Adrenal gland (tissue), 12 donors: ENCODE measurements around the gene CPXM2. TPM values are rescaled to one million over a fixed set of nuclear protein-coding genes. Genes with fewer than 3 reads are reported as not detected.

Source experiments
- DNase-seq, 7 donors: peaks; one replicate each; pipeline ENCODE4 v3.0.0-alpha.2; 2019 to 2020
- H3K27ac ChIP-seq, 5 donors: fragments of 200-600 bp; sonication (generic) in 4 of 5; 1 replicate in 3 of 5; 2 replicates in 2 of 5; pipeline versions ENCODE4 v1.5.1 to v1.8.0; 2016 to 2020; ENCODE audit warnings: mild to moderate bottlenecking in 1 of 5
- H3K27me3 ChIP-seq: fragments of 200-600 bp; 2 replicates; pipeline ENCODE4 v1.8.0; 2021
- H3K36me3 ChIP-seq, 2 donors: fragments of 200-600 bp; replicated peaks in 1 of 2; 1 replicate in 1 of 2; 2 replicates in 1 of 2; pipeline versions ENCODE4 v1.5.1 to v1.8.0; 2018 to 2022
- H3K4me1 ChIP-seq, 2 donors: fragments of 200-600 bp; replicated peaks in 1 of 2; 1 replicate in 1 of 2; 2 replicates in 1 of 2; pipeline versions ENCODE4 v1.5.1 to v1.8.0; 2018 to 2021
- H3K4me3 ChIP-seq, 4 donors: fragments of 200-600 bp; sonication (generic) in 3 of 4; one replicate each; pipeline ENCODE4 v1.5.1; 2016 to 2018
- H3K9me3 ChIP-seq, 3 donors: fragments of 200-600 bp; sonication (generic) in 1 of 3; replicated peaks in 1 of 3; 1 replicate in 2 of 3; 2 replicates in 1 of 3; pipeline versions ENCODE4 v1.5.1 to v1.8.0; 2016 to 2021
- POLR2A ChIP-seq, 2 donors: fragments of 450-650 bp; IDR thresholded peaks; one replicate each; pipeline ENCODE4 v1.6.1; 2017; ENCODE audit warnings: antibody characterized with exemption in 2 of 2, mild to moderate bottlenecking in 2 of 2, moderate library complexity in 1 of 2
- WGBS, 4 donors: extraction: QIAGEN DNeasy Blood & Tissue Kit in 2 of 4; methylation state at CpG; one replicate each; pipeline versions ENCODE4 v1.1.5 to v1.1.7; 2013 to 2017; 5-methylcytosine and 5-hydroxymethylcytosine counted together
- intact Hi-C, 2 donors: fragments of 100-400 bp; cut with DNase I; formaldehyde crosslinking; loops; one replicate each; pipeline versions ENCODE4 v1.14.1 to v1.15.0; 2022 to 2023
- polyA plus RNA-seq, 3 donors: library from polyadenylated mRNA; stranded (reverse); fragments of 200-250 nt in 2 of 3; fragments of 350-450 nt in 1 of 3; fragmentation: Illumina TruSeq in 1 of 3; extraction: RNeasy Lipid Tissue Mini Kit (QIAGEN cat#74804) in 1 of 3; gene quantifications; one replicate each; pipeline ENCODE4 v1.2.3, GENCODE V29; 2013 to 2014
- total RNA-seq, 9 donors: library from RNA; depleted of rRNA in 4 of 9; stranded (reverse); fragments of >200 nt in 4 of 9; fragments of 120-200 nt in 1 of 9; fragmentation: NEBNext Ultra II Directional in 1 of 9; extraction: Animal tissue kit (Norgen Biotek cat#: 25700) in 1 of 9; gene quantifications; one replicate each; pipeline versions ENCODE4 v1.1.0 to v1.2.4, GENCODE V29; 2013 to 2023
- TF ChIP-seq, protein P1 (sequence below), 6 experiments: fragments of 450-650 bp in 4 of 6; fragments of 200-600 bp in 2 of 6; sonication (generic) in 1 of 6; IDR thresholded peaks; 1 replicate in 5 of 6; 2 replicates in 1 of 6; pipeline versions ENCODE4 v1.5.1 to v1.8.0; 2016 to 2021; ENCODE audit warnings: antibody characterized with exemption in 6 of 6, mild to moderate bottlenecking in 2 of 6, moderate library complexity in 1 of 6
- donor health status: healthy with polysubstance abuse.
- donor health status: Bipolar disorder and iron deficiency.
- donor health status: DM: yes; HTN: yes; CAD: no.
- donor health status: DM: no; HTN: no; CAD: no.
- donor health status: DM: no; HTN: no; CAD: no.
- donor health status: DM: yes; HTN: yes; CAD: no.

The CPXM2 gene
- total and polyA plus RNA-seq, 12 donors = 0.17 to 10.8 (median 4.3) TPM

GRCh38 chr10:123724747-123725146, 166.9 kb downstream of the CPXM2 start:
- Histone ChIP-seq H3K4me3 (no peak overlapping the region), H3K27ac (no peak overlapping the region), H3K36me3 (no peaks in the 10 kb centered on the region), H3K4me1 (no peaks in the 10 kb centered on the region), H3K27me3 (no peaks in the 10 kb centered on the region), H3K9me3 (no peaks in the 10 kb centered on the region)
- 82 to 94% (median 86%) methylated on average over 12 of the region's 12 CpGs for WGBS, 4 donors
- no peak for DNase-seq
- TF ChIP-seq POLR2A (IDR thresholded peaks at IDR 0.05) = no peak
- TF ChIP-seq, protein P1, sequence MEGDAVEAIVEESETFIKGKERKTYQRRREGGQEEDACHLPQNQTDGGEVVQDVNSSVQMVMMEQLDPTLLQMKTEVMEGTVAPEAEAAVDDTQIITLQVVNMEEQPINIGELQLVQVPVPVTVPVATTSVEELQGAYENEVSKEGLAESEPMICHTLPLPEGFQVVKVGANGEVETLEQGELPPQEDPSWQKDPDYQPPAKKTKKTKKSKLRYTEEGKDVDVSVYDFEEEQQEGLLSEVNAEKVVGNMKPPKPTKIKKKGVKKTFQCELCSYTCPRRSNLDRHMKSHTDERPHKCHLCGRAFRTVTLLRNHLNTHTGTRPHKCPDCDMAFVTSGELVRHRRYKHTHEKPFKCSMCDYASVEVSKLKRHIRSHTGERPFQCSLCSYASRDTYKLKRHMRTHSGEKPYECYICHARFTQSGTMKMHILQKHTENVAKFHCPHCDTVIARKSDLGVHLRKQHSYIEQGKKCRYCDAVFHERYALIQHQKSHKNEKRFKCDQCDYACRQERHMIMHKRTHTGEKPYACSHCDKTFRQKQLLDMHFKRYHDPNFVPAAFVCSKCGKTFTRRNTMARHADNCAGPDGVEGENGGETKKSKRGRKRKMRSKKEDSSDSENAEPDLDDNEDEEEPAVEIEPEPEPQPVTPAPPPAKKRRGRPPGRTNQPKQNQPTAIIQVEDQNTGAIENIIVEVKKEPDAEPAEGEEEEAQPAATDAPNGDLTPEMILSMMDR (IDR thresholded peaks at IDR 0.05) = no peak
- intact Hi-C loops = no loop called here

DNA sequence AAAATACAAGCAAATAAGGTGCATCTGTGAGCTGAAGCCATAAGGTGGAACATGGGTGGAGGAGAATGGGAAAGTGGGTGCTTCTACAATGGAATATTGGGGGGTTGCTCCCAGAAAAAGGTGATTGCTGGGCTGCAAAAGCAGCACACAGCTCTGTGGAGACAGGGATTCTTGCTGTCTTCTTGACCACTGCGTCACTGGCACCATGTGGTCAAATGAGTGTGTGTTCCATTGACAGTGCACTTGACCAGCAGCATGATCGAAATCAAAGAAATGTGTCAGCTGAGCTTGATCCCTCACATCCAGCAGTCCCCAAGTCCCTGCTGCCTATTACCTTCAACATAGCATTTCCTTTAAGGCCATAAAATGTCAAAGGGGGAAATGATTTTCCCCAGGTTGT, 169.3 kb downstream of the CPXM2 start:
- no peak for DNase-seq
- Histone ChIP-seq H3K4me1 (no peaks in the 10 kb centered on the region), H3K27me3 (no peaks in the 10 kb centered on the region), H3K9me3 (peaks cover 0 to 3% (median 0%) of the 10 kb centered on the region in 3 donors), H3K36me3 (no peaks in the 10 kb centered on the region), H3K4me3 (no peak overlapping the region), H3K27ac (no peak overlapping the region)
- WGBS, 4 donors = 72 to 90% (median 78%) methylated on average over 2 of the region's 2 CpGs
- intact Hi-C loops = no loop called here
- no peak for TF ChIP-seq POLR2A (IDR thresholded peaks at IDR 0.05)
- TF ChIP-seq, protein P1 (IDR thresholded peaks at IDR 0.05) = no peak

- Histone ChIP-seq H3K27ac (no peak overlapping the region), H3K36me3 (no peaks in the 10 kb centered on the region), H3K4me1 (no peaks in the 10 kb centered on the region), H3K4me3 (no peak overlapping the region), H3K27me3 (no peaks in the 10 kb centered on the region), H3K9me3 (peaks cover 0 to 3% (median 0%) of the 10 kb centered on the region in 3 donors)
- DNase-seq = no peak
- intact Hi-C loops = no loop called here
- 60 to 79% (median 73%) methylated on average over 6 to 9 of the region's 9 CpGs for WGBS, 4 donors
- TF ChIP-seq, protein P1 (IDR thresholded peaks at IDR 0.05) = no peak
- TF ChIP-seq POLR2A (IDR thresholded peaks at IDR 0.05) = no peak
Observed at GRCh38 chr10:123721441-123722049, 170.1 kb downstream of the CPXM2 start.

GRCh38 chr10:123720536-123720935, 171.1 kb downstream of the CPXM2 start:
- Histone ChIP-seq H3K36me3 (no peaks in the 10 kb centered on the region), H3K4me3 (no peak overlapping the region), H3K27ac (no peak overlapping the region), H3K4me1 (no peaks in the 10 kb centered on the region), H3K27me3 (no peaks in the 10 kb centered on the region), H3K9me3 (peaks cover 0 to 3% (median 0%) of the 10 kb centered on the region in 3 donors)
- intact Hi-C loops = no loop called here
- 57 to 65% (median 62%) methylated on average over 3 of the region's 3 CpGs for WGBS, 4 donors
- DNase-seq = no peak
- TF ChIP-seq, protein P1 (IDR thresholded peaks at IDR 0.05) = no peak
- no peak for TF ChIP-seq POLR2A (IDR thresholded peaks at IDR 0.05)
